Breast epithelium (tissue), 3 donors: Measurements from ENCODE around the gene GPR161.

ENCODE experiments used
- POLR2A ChIP-seq: fragments of 450-650 bp; IDR thresholded peaks from one replicate; pipeline ENCODE4 v1.6.1; 2016; ENCODE audit warnings: antibody characterized with exemption, mild to moderate bottlenecking, moderate library complexity
- POLR2AphosphoS5 ChIP-seq, 3 donors: sonication (generic); formaldehyde crosslinking; IDR thresholded peaks; one replicate each; pipeline ENCODE4 v1.6.1; 2017; ENCODE audit warnings: antibody characterized with exemption in 3 of 3
- TF ChIP-seq, protein P1 (sequence below), 3 donors: fragments of 450-650 bp; IDR thresholded peaks; one replicate each; pipeline ENCODE4 v1.5.1; 2016 to 2017; ENCODE audit warnings: antibody characterized with exemption in 3 of 3, mild to moderate bottlenecking in 3 of 3, moderate library complexity in 3 of 3

DNA sequence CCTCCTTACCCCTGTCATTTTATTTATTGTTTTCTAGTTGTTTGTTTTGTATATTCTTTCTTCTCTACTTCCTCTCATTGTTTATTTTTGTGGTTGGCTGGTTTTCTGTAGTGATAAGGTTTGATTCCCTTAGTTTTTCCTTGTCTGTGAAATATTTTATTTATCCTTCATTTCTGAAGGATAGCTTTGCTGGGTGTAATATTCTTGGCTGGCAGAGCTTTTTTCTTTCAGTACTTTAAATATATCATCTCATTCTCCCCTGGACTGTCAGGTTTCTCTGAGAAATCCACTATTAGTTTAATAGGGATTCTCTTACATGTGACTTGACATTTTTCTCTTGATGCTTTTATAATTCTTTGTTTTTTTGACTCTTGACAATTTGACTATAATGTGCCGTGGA lies 23.2 kb upstream of the GPR161 start:
- TF ChIP-seq, protein P1, sequence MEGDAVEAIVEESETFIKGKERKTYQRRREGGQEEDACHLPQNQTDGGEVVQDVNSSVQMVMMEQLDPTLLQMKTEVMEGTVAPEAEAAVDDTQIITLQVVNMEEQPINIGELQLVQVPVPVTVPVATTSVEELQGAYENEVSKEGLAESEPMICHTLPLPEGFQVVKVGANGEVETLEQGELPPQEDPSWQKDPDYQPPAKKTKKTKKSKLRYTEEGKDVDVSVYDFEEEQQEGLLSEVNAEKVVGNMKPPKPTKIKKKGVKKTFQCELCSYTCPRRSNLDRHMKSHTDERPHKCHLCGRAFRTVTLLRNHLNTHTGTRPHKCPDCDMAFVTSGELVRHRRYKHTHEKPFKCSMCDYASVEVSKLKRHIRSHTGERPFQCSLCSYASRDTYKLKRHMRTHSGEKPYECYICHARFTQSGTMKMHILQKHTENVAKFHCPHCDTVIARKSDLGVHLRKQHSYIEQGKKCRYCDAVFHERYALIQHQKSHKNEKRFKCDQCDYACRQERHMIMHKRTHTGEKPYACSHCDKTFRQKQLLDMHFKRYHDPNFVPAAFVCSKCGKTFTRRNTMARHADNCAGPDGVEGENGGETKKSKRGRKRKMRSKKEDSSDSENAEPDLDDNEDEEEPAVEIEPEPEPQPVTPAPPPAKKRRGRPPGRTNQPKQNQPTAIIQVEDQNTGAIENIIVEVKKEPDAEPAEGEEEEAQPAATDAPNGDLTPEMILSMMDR (IDR thresholded peaks at IDR 0.05): no peak
- no peak for TF ChIP-seq POLR2A
- TF ChIP-seq POLR2AphosphoS5 (IDR thresholded peaks at IDR 0.05): no peak
